ENCODE data around the gene AP1M1. TPM values are rescaled to one million over a fixed set of nuclear protein-coding genes. Genes with fewer than 3 reads are reported as not detected.

AP1M1 gene
- total RNA-seq, 4 donors from 2014 or later, result 62.0 to 140 (median 105) TPM

GRCh38 chr19:16229322-16229641 is 31.6 kb downstream of the AP1M1 start:
- Histone ChIP-seq H3K9me3 (no peaks in the 10 kb centered on the region), H3K4me1 (no peaks in the 10 kb centered on the region), H3K27ac (no peak overlapping the region), H3K27me3 (no peaks in the 10 kb centered on the region), H3K4me3 (no peak overlapping the region), H3K36me3 (peaks cover 0 to 99% of the 10 kb centered on the region in 2 donors)
- no CpG with 5 or more reads among the region's 9 CpGs for WGBS, 2 donors (ENCODE audit: low coverage in 1 of 2)
- no peak for TF ChIP-seq CTCF (IDR thresholded peaks at IDR 0.05)
- no peak for TF ChIP-seq POLR2A (IDR thresholded peaks at IDR 0.05)
- TF ChIP-seq EP300 (IDR thresholded peaks at IDR 0.05), result no peak
- no peak for TF ChIP-seq POLR2AphosphoS5 (IDR thresholded peaks at IDR 0.05)
- no peak for ATAC-seq

- no peaks in the 10 kb centered on the region for H3K4me1 ChIP-seq
- TF ChIP-seq POLR2A (IDR thresholded peaks at IDR 0.05) (no peak), CTCF (IDR thresholded peaks at IDR 0.05) (no peak), POLR2AphosphoS5 (IDR thresholded peaks at IDR 0.05) (no peak), EP300 (IDR thresholded peaks at IDR 0.05) (no peak)
- H3K27ac ChIP-seq, result no peak overlapping the region
- H3K36me3 ChIP-seq, result peaks cover 0 to 99% of the 10 kb centered on the region in 2 donors
- no peaks in the 10 kb centered on the region for H3K9me3 ChIP-seq
- H3K27me3 ChIP-seq, result no peaks in the 10 kb centered on the region
- ATAC-seq, result no peak
- WGBS, 2 donors (ENCODE audit: low coverage in 1 of 2), result 88% methylated on average over 11 of the region's 16 CpGs; no CpG with 5 or more reads in 1 of the 2 donors
- no peak overlapping the region for H3K4me3 ChIP-seq
Measured at GRCh38 chr19:16232127-16232526, 34.4 kb downstream of the AP1M1 start.

- Histone ChIP-seq H3K36me3 (peaks cover 0 to 96% of the 10 kb centered on the region in 2 donors), H3K27me3 (no peaks in the 10 kb centered on the region), H3K27ac (no peak overlapping the region), H3K4me1 (no peaks in the 10 kb centered on the region), H3K9me3 (no peaks in the 10 kb centered on the region), H3K4me3 (no peak overlapping the region)
- WGBS, 2 donors (ENCODE audit: low coverage in 1 of 2), result 80 to 92% methylated on average over 1 to 2 of the region's 13 CpGs
- no peak for ATAC-seq
- no peak for TF ChIP-seq POLR2AphosphoS5 (IDR thresholded peaks at IDR 0.05)
- TF ChIP-seq CTCF (IDR thresholded peaks at IDR 0.05), result no peak
- no peak for TF ChIP-seq POLR2A (IDR thresholded peaks at IDR 0.05)
- TF ChIP-seq EP300 (IDR thresholded peaks at IDR 0.05), result no peak
Measured at GRCh38 chr19:16232568-16232967, 34.9 kb downstream of the AP1M1 start.

GRCh38 chr19:16233081-16233776 is 35.5 kb downstream of the AP1M1 start:
- WGBS, 2 donors (ENCODE audit: low coverage in 1 of 2), result no CpG with 5 or more reads among the region's 19 CpGs
- Histone ChIP-seq H3K4me3 (no peak overlapping the region), H3K9me3 (no peaks in the 10 kb centered on the region), H3K27me3 (no peaks in the 10 kb centered on the region), H3K36me3 (peaks cover 0 to 89% of the 10 kb centered on the region in 2 donors), H3K4me1 (no peaks in the 10 kb centered on the region), H3K27ac (no peak overlapping the region)
- ATAC-seq, result no peak
- TF ChIP-seq POLR2A (IDR thresholded peaks at IDR 0.05) (no peak), EP300 (IDR thresholded peaks at IDR 0.05) (no peak), POLR2AphosphoS5 (IDR thresholded peaks at IDR 0.05) (no peak), CTCF (IDR thresholded peaks at IDR 0.05) (no peak)

GRCh38 chr19:16233836-16234551 is 36.3 kb downstream of the AP1M1 start:
- no peak overlapping the region for H3K27ac ChIP-seq
- TF ChIP-seq CTCF (IDR thresholded peaks at IDR 0.05) (no peak), POLR2A (IDR thresholded peaks at IDR 0.05) (no peak), EP300 (IDR thresholded peaks at IDR 0.05) (no peak), POLR2AphosphoS5 (IDR thresholded peaks at IDR 0.05) (no peak)
- no peaks in the 10 kb centered on the region for H3K9me3 ChIP-seq
- WGBS, 2 donors (ENCODE audit: low coverage in 1 of 2), result 35% methylated on average over 3 of the region's 19 CpGs; no CpG with 5 or more reads in 1 of the 2 donors
- ATAC-seq, result no peak
- no peaks in the 10 kb centered on the region for H3K27me3 ChIP-seq
- no peak overlapping the region for H3K4me3 ChIP-seq
- peaks cover 0 to 81% of the 10 kb centered on the region in 2 donors for H3K36me3 ChIP-seq
- H3K4me1 ChIP-seq, result no peaks in the 10 kb centered on the region
